ENCODE results near the gene ARHGEF19.
A peak's percentile ranks its signal among the peaks of the same experiment; 100 is the strongest.

DNA sequence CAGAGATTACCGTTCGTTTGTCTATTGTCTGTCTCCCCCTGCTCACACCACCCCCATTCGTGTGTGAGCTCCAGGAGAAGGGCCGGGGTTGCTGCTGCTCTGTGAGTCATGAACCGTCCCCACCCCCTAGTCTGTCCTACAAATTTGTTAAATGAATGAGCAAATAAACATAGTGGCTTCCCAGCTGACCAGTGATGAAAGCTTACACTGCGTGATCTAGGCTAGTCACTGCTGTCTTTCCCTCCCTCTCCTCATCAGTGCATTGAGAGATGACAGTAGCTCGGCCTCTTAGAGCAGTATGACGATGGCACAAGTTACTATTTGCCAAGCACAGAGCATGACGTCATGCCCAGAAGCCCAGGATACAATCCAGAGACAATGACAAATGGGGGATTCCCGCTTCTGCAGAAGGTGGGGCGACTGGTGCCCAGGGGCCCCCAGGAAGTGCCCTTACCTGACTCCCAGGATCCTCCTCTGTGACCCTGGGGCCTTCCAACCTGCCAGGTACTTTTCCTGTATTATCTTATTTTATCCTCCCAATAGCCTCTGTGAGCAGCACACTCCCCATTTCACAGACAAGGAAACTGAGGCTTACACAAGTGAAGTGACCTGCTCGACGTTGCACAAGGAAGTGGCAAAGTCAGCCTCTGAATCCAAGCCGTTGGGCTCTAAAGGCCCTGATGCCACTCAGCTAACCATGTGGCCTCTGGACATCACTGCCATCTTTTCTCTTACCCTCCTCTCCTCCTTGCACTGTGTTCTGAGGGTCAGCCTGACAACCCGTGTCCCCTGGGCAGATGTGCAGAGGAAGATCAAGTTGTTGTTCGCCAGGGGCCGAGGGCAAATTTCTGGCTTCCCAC lies 48.0 kb downstream of the ARHGEF19 start:
- TF ChIP-seq, protein P1, sequence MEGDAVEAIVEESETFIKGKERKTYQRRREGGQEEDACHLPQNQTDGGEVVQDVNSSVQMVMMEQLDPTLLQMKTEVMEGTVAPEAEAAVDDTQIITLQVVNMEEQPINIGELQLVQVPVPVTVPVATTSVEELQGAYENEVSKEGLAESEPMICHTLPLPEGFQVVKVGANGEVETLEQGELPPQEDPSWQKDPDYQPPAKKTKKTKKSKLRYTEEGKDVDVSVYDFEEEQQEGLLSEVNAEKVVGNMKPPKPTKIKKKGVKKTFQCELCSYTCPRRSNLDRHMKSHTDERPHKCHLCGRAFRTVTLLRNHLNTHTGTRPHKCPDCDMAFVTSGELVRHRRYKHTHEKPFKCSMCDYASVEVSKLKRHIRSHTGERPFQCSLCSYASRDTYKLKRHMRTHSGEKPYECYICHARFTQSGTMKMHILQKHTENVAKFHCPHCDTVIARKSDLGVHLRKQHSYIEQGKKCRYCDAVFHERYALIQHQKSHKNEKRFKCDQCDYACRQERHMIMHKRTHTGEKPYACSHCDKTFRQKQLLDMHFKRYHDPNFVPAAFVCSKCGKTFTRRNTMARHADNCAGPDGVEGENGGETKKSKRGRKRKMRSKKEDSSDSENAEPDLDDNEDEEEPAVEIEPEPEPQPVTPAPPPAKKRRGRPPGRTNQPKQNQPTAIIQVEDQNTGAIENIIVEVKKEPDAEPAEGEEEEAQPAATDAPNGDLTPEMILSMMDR (IDR thresholded peaks at IDR 0.05): no peak
- no peak for TF ChIP-seq POLR2A (IDR thresholded peaks at IDR 0.05)
- peak in 1 of 2 donors; percentile 21 for TF ChIP-seq POLR2AphosphoS5 (IDR thresholded peaks at IDR 0.05; ENCODE audit: insufficient read depth in 1 of 2, low read depth in 1 of 2)

Data from vagina (tissue), 2 donors.